NCI-H1092 treated with DMSO at 0.1 percent for 48 hours (cell line): ENCODE measurements around the gene BLACAT1.
"Not testable (repeated sequence)": the region's sequence is repeated elsewhere in the genome, so short reads cannot be mapped to it uniquely, and the experiment has no call there.

Source experiments
- DNase-seq: peaks from one replicate; lab custom pipeline; 2025; lab: John Stamatoyannopoulos, UW

Gene BLACAT1

GRCh38 chr1:205484985-205485967 lies 29.4 kb upstream of the BLACAT1 start:
- peak; percentile 91 for DNase-seq

- DNase-seq, result no peak
Observed at GRCh38 chr1:205483372-205483771, 27.5 kb upstream of the BLACAT1 start.

GRCh38 chr1:205482587-205482986 lies 26.7 kb upstream of the BLACAT1 start:
- DNase-seq, result not testable (repeated sequence)

DNA sequence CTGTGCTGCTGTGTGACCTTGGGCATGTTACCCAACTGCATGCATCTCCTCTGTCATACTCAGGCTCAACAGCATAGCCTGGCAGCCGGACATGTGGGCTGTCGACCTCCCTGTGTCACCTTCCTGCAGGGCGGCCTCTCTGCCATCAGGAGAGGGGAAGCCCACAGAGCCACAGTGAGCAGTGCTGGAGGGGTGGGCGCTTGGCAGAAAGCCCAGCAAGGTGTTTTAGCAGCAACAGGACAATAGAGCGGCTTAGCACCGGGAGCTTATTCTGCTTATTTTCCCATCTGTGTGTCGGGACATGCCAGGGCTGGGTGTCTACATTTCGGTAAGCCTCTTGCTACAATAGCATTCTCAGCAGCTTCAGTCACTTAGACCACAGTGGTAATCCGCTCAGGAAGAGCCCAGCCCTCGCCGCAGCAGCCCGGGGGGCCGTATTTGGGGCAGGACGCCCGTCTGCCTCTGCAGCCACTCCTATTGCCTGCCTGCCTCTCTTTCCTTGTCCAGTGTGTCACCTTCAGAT lies 25.8 kb upstream of the BLACAT1 start:
- DNase-seq, result peak; percentile 26

DNA sequence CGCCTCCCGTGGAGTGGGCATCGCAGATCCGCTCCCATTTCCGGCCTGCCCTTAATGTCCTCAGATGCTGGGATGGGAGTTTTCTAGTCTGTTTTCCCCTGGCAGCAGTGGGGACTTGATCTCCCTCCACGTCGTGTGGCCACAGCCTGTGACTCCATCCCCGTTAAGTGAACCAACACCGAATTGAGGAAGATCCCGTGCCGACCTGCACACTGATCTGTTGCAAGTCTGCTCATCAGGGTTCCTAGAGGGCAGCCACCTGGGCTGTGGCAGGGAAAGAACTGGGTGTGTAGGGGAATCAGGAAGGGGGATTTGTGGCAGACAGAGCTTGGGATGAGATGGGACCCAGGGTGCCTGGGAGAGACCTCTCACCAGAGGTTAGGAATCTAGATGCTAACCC lies 25.4 kb upstream of the BLACAT1 start:
- DNase-seq, result no peak

GRCh38 chr1:205480349-205480985 lies 24.6 kb upstream of the BLACAT1 start:
- no peak for DNase-seq

DNA sequence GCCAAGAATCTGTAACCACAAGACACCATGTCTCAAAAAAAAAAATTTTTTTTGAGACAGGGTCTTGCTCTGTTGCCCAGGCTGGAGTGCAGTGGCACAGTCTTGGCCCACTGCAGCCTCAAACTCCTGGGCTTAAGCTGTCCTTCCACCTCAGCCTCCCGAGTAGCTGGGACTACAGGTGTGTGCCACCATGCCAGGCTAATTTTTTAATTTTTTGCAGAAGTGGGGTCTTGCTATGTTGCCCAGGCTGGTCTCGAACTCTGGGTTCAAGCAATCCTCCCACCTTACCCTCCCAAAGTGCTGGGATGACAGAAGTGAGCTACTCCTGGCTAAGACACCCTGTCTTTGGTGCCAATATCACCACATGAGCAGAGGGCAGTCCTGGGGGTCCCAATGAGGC lies 23.1 kb upstream of the BLACAT1 start:
- not testable (repeated sequence) for DNase-seq

DNA sequence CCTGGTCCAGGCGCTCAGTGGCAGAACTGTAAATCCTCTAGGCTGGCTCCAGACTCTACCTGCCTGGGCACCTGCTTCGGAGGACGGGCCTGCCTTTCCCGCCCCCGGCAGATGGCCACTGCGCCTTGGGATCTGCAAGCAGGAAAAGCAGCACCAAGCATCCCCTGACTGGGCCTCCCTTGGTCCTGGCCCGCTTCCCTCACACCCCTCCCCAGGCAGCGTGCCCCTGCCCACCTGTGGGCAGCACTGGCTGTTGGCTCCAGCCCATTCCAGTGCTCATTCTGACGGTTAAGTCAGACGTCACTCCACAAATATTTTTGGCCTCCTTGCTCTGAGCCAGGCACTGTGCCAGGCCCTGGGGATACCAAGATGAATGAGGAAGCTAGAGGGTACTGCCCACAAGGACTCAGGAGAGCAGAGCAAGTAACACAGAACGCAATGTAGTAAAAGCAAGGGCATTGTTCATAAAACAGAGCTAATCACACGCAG lies 22.0 kb upstream of the BLACAT1 start:
- DNase-seq, result peak; percentile 77

DNA sequence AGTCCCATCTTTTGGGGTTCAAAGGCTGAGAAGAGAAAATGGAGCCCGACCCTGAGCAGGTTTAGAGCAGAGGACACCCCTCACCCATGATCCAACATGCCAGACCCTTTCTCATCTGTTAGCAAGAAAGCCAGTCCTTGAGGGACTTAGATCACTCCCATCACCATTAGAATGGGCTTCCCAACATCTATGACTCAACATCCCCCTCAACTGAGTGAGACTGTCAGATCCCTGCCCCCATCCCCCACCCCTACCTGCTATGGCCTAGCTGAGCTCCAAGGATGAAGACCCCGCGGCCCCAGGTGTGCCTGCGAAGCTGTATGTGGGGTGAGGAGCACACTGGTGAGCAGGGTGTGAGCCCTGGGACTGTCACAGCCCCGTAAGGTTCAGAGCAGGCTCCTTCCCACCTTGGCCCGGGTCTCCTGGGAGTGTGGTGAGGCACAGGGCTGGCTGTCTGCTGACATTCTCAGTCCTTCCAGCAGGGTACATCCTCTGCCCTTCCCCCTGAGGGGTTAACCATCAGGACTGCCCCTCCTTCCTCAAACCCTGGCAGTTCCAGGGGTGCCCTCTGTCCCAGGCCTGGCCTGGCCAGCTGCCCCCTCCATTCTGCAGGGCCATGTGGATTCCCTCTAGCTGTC lies 21.4 kb upstream of the BLACAT1 start:
- DNase-seq, result no peak

GRCh38 chr1:205476648-205477047 lies 20.8 kb upstream of the BLACAT1 start:
- DNase-seq, result no peak

GRCh38 chr1:205475855-205476254 lies 20.0 kb upstream of the BLACAT1 start:
- DNase-seq, result no peak

- no peak for DNase-seq
Observed at GRCh38 chr1:205474571-205474970, 18.7 kb upstream of the BLACAT1 start.

- no peak for DNase-seq
Observed at GRCh38 chr1:205473966-205474365, 18.1 kb upstream of the BLACAT1 start.

- no peak for DNase-seq
Observed at GRCh38 chr1:205473475-205473874, 17.6 kb upstream of the BLACAT1 start.

- peak; percentile 32 for DNase-seq
Observed at GRCh38 chr1:205472737-205473441, 17.0 kb upstream of the BLACAT1 start.

GRCh38 chr1:205470131-205470530 lies 14.3 kb upstream of the BLACAT1 start:
- no peak for DNase-seq

GRCh38 chr1:205466595-205467220 lies 10.9 kb upstream of the BLACAT1 start:
- no peak for DNase-seq

GRCh38 chr1:205465392-205465791 lies 9.5 kb upstream of the BLACAT1 start:
- no peak for DNase-seq

- no peak for DNase-seq
Observed at GRCh38 chr1:205458777-205459566, 3.1 kb upstream of the BLACAT1 start.
